Mesendoderm (in vitro differentiated cells): ENCODE results near the gene UGT8.
A peak's percentile ranks its signal among the peaks of the same experiment; 100 is the strongest.

Experiments used
- DNase-seq: peaks from one replicate; pipeline ENCODE4 v3.0.0; 2013
- H2AK5ac ChIP-seq: 2 replicates; pipeline ENCODE4 v1.6.1; 2013; ENCODE audit warnings: low read length, inconsistent platforms
- H2BK120ac ChIP-seq: 2 replicates; pipeline ENCODE4 v1.6.1; 2013; ENCODE audit warnings: low read depth, mild to moderate bottlenecking, low read length, moderate library complexity, mixed read lengths
- H2BK15ac ChIP-seq: replicated peaks from 2 replicates; pipeline ENCODE4 v1.6.1; 2013; ENCODE audit warnings: low read depth, mild to moderate bottlenecking, moderate library complexity
- H2BK5ac ChIP-seq: 2 replicates; pipeline ENCODE4 v1.6.1; 2013; ENCODE audit warnings: low read length, inconsistent platforms
- H3K18ac ChIP-seq: 2 replicates; pipeline ENCODE4 v1.6.1; 2013; ENCODE audit warnings: mild to moderate bottlenecking, low read length, mixed read lengths
- H3K23ac ChIP-seq: one replicate; pipeline ENCODE4 v1.6.1; 2013; ENCODE audit warnings: low read length
- H3K27ac ChIP-seq: 2 replicates; pipeline ENCODE4 v1.5.1; 2013; ENCODE audit warnings: low read depth, mild to moderate bottlenecking, inconsistent platforms, low read length, moderate library complexity
- H3K27me3 ChIP-seq: 2 replicates; pipeline ENCODE4 v1.6.1; 2013; ENCODE audit warnings: low read length, control low read depth, mild to moderate bottlenecking, inconsistent platforms; ENCODE audit not compliant: insufficient read depth, poor library complexity
- H3K36me3 ChIP-seq: 2 replicates; pipeline ENCODE4 v1.6.1; 2013; ENCODE audit warnings: low read length, inconsistent platforms; ENCODE audit not compliant: control insufficient read depth, insufficient read depth
- H3K4ac ChIP-seq: one replicate; pipeline ENCODE4 v1.6.1; 2013; ENCODE audit warnings: low read depth, mild to moderate bottlenecking, low read length, moderate library complexity
- H3K4me1 ChIP-seq: 2 replicates; pipeline ENCODE4 v1.6.1; 2013; ENCODE audit warnings: low read depth, low read length, inconsistent platforms; ENCODE audit not compliant: control insufficient read depth
- H3K4me2 ChIP-seq: 2 replicates; pipeline ENCODE4 v1.6.1; 2013; ENCODE audit warnings: low read length
- H3K4me3 ChIP-seq: 2 replicates; pipeline ENCODE4 v1.5.1; 2013; ENCODE audit warnings: mild to moderate bottlenecking, low read length
- H3K56ac ChIP-seq: one replicate; pipeline ENCODE4 v1.6.1; 2013; ENCODE audit warnings: low read length
- H3K79me1 ChIP-seq: 2 replicates; pipeline ENCODE4 v1.6.1; 2013; ENCODE audit warnings: low read length, inconsistent platforms
- H3K79me2 ChIP-seq: 2 replicates; pipeline ENCODE4 v1.6.1; 2013; ENCODE audit warnings: mild to moderate bottlenecking, low read length; ENCODE audit not compliant: control insufficient read depth, insufficient read depth
- H3K9ac ChIP-seq: 2 replicates; pipeline ENCODE4 v1.6.1; 2013; ENCODE audit warnings: low read length, inconsistent platforms
- H4K5ac ChIP-seq: one replicate; pipeline ENCODE4 v1.6.1; 2013; ENCODE audit warnings: low read length
- H4K8ac ChIP-seq: one replicate; pipeline ENCODE4 v1.6.1; 2013; ENCODE audit warnings: low read depth, mild to moderate bottlenecking, control low read depth, low read length, moderate library complexity
- WGBS: extraction: QIAGEN DNeasy Blood & Tissue Kit; methylation state at CpG from one replicate; pipeline ENCODE4 v1.1.7; 2013; ENCODE audit warnings: low lambda C conversion rate, missing lambda C conversion rate; ENCODE audit not compliant: insufficient coverage; ENCODE audit errors: extremely low coverage; 5-methylcytosine and 5-hydroxymethylcytosine counted together

Gene UGT8

DNA sequence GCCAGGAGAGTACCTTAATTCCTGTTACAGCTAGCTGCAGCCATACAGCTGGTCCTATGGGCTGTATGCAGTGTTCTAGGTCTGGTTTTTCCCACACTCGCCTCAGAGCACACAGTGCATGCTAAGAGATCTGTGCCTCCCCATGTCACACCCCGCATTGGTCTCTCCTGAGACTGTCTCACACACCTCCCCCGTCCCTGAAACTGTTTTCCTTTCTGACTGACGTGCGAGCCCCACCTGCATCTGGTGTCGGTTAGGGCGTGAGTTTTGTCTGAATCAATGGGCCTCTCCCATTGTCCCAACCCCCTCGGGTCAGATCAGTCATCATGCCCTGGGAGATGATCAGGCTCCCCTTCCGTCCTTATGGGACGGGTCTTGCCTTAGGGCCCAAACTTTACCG lies 3.4 kb upstream of the UGT8 start:
- H3K56ac ChIP-seq: no peak overlapping the region
- no peak overlapping the region for H2BK120ac ChIP-seq
- H3K4ac ChIP-seq: no peak overlapping the region
- H3K27ac ChIP-seq: no peak overlapping the region
- H3K4me3 ChIP-seq: no peak overlapping the region
- H2BK15ac ChIP-seq: no peak overlapping the region
- no peak overlapping the region for H3K4me2 ChIP-seq
- H3K23ac ChIP-seq: no peak overlapping the region
- no peaks in the 10 kb centered on the region for H3K27me3 ChIP-seq
- no peak overlapping the region for H4K5ac ChIP-seq
- H3K9ac ChIP-seq: no peak overlapping the region
- WGBS: no CpG with 5 or more reads among the region's 11 CpGs
- H2BK5ac ChIP-seq: no peak overlapping the region
- peaks cover 2% of the 10 kb centered on the region for H3K4me1 ChIP-seq
- DNase-seq: no peak
- no peak overlapping the region for H2AK5ac ChIP-seq
- H3K18ac ChIP-seq: no peak overlapping the region
- H3K79me2 ChIP-seq: no peaks in the 10 kb centered on the region
- H3K36me3 ChIP-seq: no peaks in the 10 kb centered on the region
- H4K8ac ChIP-seq: no peak overlapping the region
- no peaks in the 10 kb centered on the region for H3K79me1 ChIP-seq

DNA sequence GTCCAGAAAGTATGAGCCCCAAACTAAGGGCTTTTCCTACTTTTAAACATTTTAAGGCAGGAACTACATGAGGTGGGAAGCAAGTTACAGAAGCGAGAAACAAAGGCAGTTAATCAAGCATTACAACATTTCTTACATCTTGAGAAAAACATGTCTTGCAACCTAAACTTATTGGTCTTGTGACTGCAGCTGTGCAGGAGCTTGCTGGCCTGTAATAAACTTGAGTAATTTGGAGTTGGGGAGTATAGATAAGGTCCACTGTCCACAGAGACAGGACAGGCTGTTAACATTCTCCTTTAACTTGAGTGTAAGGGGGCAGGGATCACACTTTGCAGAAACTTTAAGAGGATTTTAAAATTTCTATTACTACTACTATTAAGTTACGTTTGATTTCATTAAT lies 2.7 kb upstream of the UGT8 start:
- H3K4me1 ChIP-seq: peaks cover 2% of the 10 kb centered on the region
- H2BK15ac ChIP-seq: no peak overlapping the region
- H2BK120ac ChIP-seq: no peak overlapping the region
- no peak overlapping the region for H3K4me3 ChIP-seq
- H3K79me2 ChIP-seq: no peaks in the 10 kb centered on the region
- H3K23ac ChIP-seq: no peak overlapping the region
- H2BK5ac ChIP-seq: no peak overlapping the region
- H3K18ac ChIP-seq: no peak overlapping the region
- H4K8ac ChIP-seq: no peak overlapping the region
- H3K27ac ChIP-seq: no peak overlapping the region
- H2AK5ac ChIP-seq: no peak overlapping the region
- no peaks in the 10 kb centered on the region for H3K36me3 ChIP-seq
- H3K4me2 ChIP-seq: no peak overlapping the region
- DNase-seq: no peak
- H4K5ac ChIP-seq: no peak overlapping the region
- no peak overlapping the region for H3K56ac ChIP-seq
- no peaks in the 10 kb centered on the region for H3K79me1 ChIP-seq
- no peak overlapping the region for H3K9ac ChIP-seq
- WGBS: no CpG with 5 or more reads among the region's 2 CpGs
- H3K4ac ChIP-seq: no peak overlapping the region
- no peaks in the 10 kb centered on the region for H3K27me3 ChIP-seq

DNA sequence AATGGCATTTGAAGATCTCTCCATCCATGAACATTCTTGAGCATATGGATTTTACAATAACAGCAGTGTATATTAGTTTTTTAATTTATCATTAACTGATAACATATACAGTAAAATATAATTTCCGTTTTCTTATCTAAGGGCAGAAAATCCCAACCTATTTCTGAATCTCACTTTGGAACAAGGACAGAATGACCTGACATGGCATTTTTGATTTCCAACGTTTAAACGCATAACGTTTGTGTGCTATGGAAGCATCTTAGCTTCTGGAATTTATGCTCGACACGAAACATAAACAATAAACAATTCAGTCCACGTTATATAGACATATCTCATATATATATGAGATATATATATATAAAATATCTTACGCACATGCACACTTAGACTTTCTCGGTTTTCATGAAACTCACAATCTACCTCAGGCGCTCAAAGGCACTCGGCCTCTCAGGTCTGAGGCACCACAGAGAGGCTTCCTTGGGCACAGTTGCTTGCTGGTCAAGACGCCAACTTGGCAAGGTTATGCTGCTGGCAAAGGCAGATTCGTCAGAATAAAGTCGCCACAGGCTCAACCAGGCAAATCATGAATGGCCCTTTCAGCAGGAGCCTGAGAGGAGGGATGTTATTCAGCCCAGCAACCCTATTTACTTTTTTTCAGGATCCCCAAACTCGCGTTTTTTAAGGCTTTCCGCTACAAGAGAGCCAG lies 1.0 kb upstream of the UGT8 start:
- Histone ChIP-seq H3K36me3 (no peaks in the 10 kb centered on the region), H3K27me3 (no peaks in the 10 kb centered on the region), H3K9ac (peak overlapping the region; percentile 71), H3K18ac (no peak overlapping the region), H3K4me2 (peak overlapping the region; percentile 80), H2BK15ac (no peak overlapping the region), H2BK120ac (no peak overlapping the region), H2BK5ac (no peak overlapping the region), H3K4ac (no peak overlapping the region), H3K27ac (no peak overlapping the region), H4K5ac (no peak overlapping the region), H3K23ac (no peak overlapping the region), H3K79me2 (peaks cover 2% of the 10 kb centered on the region), H3K4me3 (peak overlapping the region; percentile 69), H4K8ac (no peak overlapping the region), H3K79me1 (peaks cover 2% of the 10 kb centered on the region), H3K4me1 (peaks cover 3% of the 10 kb centered on the region), H2AK5ac (no peak overlapping the region), H3K56ac (no peak overlapping the region)
- no peak for DNase-seq
- WGBS: no CpG with 5 or more reads among the region's 17 CpGs

DNA sequence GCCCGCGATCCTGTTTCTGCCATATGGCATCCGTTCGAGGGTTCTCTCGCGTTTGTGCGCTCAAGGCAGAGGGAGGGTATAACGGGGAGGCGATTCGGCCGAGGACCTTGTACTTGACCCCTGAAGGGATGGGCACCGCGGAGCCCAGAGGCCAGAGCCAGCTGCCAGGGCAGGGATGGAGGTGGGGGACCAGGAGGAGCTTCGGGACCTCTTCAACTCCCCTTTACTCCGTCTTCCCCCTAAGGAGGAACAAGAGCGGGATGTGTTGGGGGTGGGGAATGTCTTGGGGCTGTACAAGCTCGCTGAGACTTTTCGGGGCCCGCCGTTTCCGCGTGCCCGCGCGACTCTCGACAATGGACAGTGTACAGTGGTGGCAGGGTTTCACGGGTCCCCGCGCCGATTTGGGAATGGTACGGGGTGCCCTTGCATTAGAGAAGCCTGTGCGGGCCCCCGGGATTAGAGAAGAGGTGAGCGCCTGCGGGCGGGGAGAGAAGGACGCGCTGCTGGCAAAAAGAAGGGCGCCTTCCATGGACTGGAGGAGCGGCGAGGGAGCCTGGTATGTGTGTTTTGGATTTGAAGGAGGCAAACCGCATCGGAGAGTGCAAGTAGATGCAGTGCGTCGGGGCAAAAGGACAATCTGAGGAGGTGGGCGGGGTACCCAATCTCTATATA lies 760 bp downstream of the UGT8 start:
- no CpG with 5 or more reads among the region's 46 CpGs for WGBS
- Histone ChIP-seq H4K5ac (no peak overlapping the region), H3K36me3 (no peaks in the 10 kb centered on the region), H3K18ac (peak overlapping the region; percentile 3), H3K4me1 (peaks cover 9% of the 10 kb centered on the region), H2BK5ac (no peak overlapping the region), H4K8ac (no peak overlapping the region), H3K27ac (no peak overlapping the region), H3K4me3 (peak overlapping the region; percentile 43), H3K79me1 (peaks cover 6% of the 10 kb centered on the region), H3K23ac (no peak overlapping the region), H3K56ac (peak overlapping the region; percentile 66), H3K4me2 (peak overlapping the region; percentile 34), H2AK5ac (no peak overlapping the region), H3K27me3 (no peaks in the 10 kb centered on the region), H2BK15ac (no peak overlapping the region), H2BK120ac (no peak overlapping the region), H3K9ac (peak overlapping the region; percentile 47), H3K4ac (no peak overlapping the region), H3K79me2 (peaks cover 7% of the 10 kb centered on the region)
- peak; percentile 71 for DNase-seq

DNA sequence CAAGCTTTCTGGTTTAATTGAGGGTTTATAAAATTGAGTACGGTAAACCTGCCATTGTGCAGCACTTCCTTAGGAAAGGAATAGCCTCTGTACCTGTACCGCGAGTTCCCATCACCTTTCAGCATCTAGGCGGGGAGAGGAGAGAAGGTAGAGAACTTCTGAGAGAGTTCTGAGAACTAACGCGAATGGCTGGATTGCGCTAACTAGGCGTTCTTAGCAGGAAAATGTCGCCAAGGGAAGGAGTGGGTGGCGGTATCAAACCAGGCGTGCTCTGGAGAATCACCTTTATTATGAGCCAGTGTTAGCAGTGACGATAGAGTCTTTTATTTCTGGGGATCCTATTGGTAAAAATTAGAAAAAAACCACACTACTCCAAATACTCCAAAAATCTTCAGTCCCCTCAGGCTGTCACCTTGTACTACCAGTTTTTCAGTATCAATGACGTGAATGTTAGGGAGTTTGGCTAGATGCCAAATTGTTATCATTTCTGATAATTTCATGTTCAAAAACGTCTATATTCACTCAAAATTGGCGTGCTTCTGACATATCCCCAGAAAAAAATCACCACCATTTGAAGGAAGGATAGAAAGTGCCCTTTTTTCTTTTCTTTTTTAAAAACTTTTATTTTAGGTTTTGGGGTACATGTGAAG lies 1.4 kb downstream of the UGT8 start:
- peaks cover 7% of the 10 kb centered on the region for H3K79me2 ChIP-seq
- H3K4me3 ChIP-seq: peak overlapping the region; percentile 43
- H4K5ac ChIP-seq: no peak overlapping the region
- H3K56ac ChIP-seq: peak overlapping the region; percentile 66
- H2AK5ac ChIP-seq: no peak overlapping the region
- peak overlapping the region; percentile 34 for H3K4me2 ChIP-seq
- no peak overlapping the region for H4K8ac ChIP-seq
- H3K23ac ChIP-seq: no peak overlapping the region
- no peak overlapping the region for H2BK5ac ChIP-seq
- H3K79me1 ChIP-seq: peaks cover 7% of the 10 kb centered on the region
- no peaks in the 10 kb centered on the region for H3K36me3 ChIP-seq
- no peak overlapping the region for H3K18ac ChIP-seq
- no CpG with 5 or more reads among the region's 15 CpGs for WGBS
- H3K9ac ChIP-seq: peak overlapping the region; percentile 47
- H2BK15ac ChIP-seq: no peak overlapping the region
- no peak overlapping the region for H3K27ac ChIP-seq
- H2BK120ac ChIP-seq: no peak overlapping the region
- no peak overlapping the region for H3K4ac ChIP-seq
- peaks cover 9% of the 10 kb centered on the region for H3K4me1 ChIP-seq
- DNase-seq: peak; percentile 64
- no peaks in the 10 kb centered on the region for H3K27me3 ChIP-seq
